Measurements from ENCODE around the gene RELT.

Gene RELT

DNA sequence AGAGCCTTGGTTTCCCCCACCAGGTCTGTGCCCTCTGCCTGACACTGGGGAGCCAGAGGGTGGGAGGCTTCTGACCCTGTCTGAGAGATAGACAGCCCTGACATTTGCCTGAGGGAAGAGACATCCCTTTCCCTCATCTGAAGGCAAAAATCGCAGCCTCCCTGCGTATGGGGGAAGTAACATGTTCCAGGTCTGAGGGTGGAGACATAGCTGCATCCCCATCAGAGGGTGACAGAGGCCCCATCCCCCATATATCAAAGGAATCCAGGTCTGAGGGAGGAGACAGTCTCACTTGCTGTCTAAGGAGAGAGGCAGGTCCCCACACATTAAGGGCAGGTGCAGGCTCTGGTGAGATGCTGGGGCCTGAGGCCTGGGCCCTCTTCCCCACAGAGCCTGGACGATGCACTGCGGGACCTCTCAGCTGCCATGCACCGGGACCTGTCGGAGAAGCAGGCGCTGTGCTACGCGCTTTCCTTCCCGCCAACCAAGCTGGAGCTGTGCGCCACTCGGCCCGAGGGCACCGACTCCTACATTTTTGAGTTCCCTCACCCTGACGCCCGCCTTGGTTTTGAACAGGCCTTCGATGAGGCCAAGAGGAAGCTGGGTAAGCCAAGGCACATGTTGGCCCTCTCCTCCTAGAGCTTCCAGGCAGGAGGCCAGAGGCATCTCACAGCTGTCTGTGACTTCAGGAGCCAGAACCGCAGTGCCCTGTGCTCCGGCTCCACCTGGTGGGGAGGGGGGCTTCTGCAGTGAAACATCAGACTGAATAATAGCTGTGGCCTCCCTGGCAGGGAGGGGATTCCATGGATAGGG is 16.1 kb upstream of the RELT start:
- no peaks in the 10 kb centered on the region for H3K36me3 Mint-ChIP-seq (ENCODE audit: low read depth)
- H3K27ac Mint-ChIP-seq = no peak overlapping the region
- no peaks in the 10 kb centered on the region for H3K27me3 Mint-ChIP-seq
- H3K4me1 Mint-ChIP-seq = no peaks in the 10 kb centered on the region
- H3K9me3 Mint-ChIP-seq = no peaks in the 10 kb centered on the region
- no peak for ATAC-seq
- peak; percentile 37 for DNase-seq
- H3K4me3 Mint-ChIP-seq = no peak overlapping the region

GRCh38 chr11:73360743-73361369 is 15.3 kb upstream of the RELT start:
- H3K27ac Mint-ChIP-seq = no peak overlapping the region

DNA sequence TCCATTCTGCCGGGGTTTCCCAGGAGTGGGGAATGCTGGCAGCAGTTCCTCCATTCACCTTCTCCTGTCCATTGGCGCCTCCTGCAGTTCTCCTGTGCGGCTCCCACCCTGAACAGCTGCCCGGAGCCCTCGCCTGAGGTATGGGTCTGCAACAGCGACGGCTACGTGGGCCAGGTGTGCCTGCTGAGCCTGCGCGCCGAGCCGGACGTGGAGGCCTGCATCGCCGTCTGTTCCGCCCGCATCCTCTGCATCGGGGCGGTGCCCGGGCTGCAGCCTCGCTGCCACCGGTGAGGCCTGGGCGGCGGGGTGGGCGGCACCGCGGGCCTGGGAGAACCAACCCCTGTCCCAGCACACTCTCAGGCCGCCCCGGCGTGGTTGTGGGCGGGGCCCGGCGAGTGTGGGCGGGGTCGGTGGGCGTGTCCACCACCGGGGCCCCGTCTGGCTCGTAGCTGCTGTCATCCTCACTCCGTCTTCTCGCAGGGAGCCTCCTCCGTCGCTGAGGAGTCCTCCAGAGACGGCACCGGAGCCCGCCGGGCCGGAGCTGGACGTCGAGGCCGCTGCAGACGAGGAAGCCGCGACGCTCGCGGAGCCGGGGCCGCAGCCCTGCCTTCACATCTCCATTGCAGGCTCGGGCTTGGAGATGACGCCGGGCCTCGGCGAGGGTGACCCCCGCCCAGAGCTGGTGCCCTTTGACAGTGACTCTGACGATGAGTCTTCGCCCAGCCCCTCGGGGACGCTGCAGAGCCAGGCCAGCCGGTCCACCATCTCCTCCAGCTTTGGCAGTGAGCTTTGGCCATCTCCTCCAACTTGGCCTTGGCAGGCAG is 14.0 kb upstream of the RELT start:
- no peak overlapping the region for H3K27ac Mint-ChIP-seq
- H3K36me3 Mint-ChIP-seq (ENCODE audit: low read depth) = no peaks in the 10 kb centered on the region
- ATAC-seq (no peak), DNase-seq (no peak)
- H3K4me1 Mint-ChIP-seq = peaks cover 15% of the 10 kb centered on the region
- no peaks in the 10 kb centered on the region for H3K9me3 Mint-ChIP-seq
- no peak overlapping the region for H3K4me3 Mint-ChIP-seq
- no peaks in the 10 kb centered on the region for H3K27me3 Mint-ChIP-seq

More at GRCh38 chr11:73360743-73361369, 15.3 kb upstream of the RELT start:
- DNase-seq (no peak), ATAC-seq (no peak)
- Mint-ChIP-seq H3K4me1 (peaks cover 2% of the 10 kb centered on the region), H3K36me3 (ENCODE audit: low read depth) (no peaks in the 10 kb centered on the region), H3K27me3 (no peaks in the 10 kb centered on the region), H3K4me3 (no peak overlapping the region), H3K9me3 (no peaks in the 10 kb centered on the region)

GRCh38 chr11:73363147-73363546 is 13.1 kb upstream of the RELT start:
- no peak overlapping the region for H3K27ac Mint-ChIP-seq
- H3K9me3 Mint-ChIP-seq = no peaks in the 10 kb centered on the region
- peaks cover 25% of the 10 kb centered on the region for H3K4me1 Mint-ChIP-seq
- ATAC-seq (no peak), DNase-seq (no peak)
- H3K36me3 Mint-ChIP-seq (ENCODE audit: low read depth) = no peaks in the 10 kb centered on the region
- no peaks in the 10 kb centered on the region for H3K27me3 Mint-ChIP-seq
- no peak overlapping the region for H3K4me3 Mint-ChIP-seq

DNA sequence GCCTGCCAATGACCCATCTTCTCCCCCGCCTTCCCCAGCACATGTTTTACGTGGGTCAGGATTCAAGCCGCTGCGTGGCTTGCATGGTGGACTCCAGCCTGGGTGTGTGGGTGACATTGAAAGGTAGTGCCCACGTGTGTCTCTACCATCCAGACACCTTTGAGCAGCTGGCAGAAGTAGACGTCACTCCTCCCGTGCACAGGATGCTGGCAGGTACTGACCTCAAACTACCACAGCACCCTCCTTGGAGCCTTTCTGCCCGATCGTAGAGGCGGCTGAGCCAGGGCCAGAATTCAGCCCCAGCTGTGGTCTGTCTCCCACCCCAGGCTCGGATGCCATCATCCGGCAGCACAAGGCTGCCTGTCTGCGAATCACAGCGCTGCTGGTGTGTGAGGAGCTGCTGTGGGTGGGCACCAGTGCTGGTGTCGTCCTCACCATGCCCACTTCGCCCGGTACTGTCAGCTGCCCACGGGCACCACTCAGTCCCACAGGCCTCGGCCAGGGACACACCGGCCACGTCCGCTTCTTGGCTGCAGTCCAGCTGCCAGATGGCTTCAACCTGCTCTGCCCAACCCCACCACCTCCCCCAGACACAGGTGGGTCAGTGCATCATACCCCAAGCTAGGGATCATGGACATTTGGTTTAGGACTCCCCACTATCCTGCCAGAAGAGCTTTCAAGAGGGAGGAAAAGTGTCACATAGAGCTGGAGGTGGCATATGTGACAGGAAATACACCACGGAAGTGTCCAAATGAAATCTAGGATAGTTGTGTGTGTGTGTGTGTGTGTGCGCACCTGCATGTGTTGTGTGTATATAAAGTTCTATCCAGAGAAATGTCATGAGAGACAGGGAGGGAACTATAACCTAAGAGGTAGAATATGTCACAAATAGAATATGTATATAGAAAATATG is 10.6 kb upstream of the RELT start:
- Mint-ChIP-seq H3K4me3 (no peak overlapping the region), H3K4me1 (peaks cover 29% of the 10 kb centered on the region), H3K27ac (peak overlapping the region; percentile 69), H3K36me3 (ENCODE audit: low read depth) (no peaks in the 10 kb centered on the region), H3K9me3 (no peaks in the 10 kb centered on the region), H3K27me3 (no peaks in the 10 kb centered on the region)
- DNase-seq (no peak), ATAC-seq (no peak)

DNA sequence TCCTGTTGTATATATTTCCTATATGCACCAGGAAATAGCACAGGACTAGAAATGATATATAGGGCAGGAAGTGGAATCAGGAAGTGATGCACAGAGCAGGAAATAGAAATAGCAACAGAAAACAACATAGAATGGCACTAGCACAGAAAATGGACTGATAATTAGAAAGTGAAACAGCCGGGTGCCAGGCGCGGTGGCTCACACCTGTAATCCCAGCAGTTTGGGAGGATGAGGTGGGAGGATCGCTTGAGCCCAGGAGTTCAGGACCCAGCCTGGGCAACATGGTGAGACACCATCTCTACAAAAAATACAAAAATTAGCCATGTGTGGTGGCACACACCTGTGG is 10.0 kb upstream of the RELT start:
- DNase-seq (no peak), ATAC-seq (no peak)
- Mint-ChIP-seq H3K9me3 (no peaks in the 10 kb centered on the region), H3K36me3 (ENCODE audit: low read depth) (no peaks in the 10 kb centered on the region), H3K27me3 (no peaks in the 10 kb centered on the region), H3K4me1 (peaks cover 29% of the 10 kb centered on the region), H3K27ac (peak overlapping the region; percentile 69), H3K4me3 (no peak overlapping the region)

DNA sequence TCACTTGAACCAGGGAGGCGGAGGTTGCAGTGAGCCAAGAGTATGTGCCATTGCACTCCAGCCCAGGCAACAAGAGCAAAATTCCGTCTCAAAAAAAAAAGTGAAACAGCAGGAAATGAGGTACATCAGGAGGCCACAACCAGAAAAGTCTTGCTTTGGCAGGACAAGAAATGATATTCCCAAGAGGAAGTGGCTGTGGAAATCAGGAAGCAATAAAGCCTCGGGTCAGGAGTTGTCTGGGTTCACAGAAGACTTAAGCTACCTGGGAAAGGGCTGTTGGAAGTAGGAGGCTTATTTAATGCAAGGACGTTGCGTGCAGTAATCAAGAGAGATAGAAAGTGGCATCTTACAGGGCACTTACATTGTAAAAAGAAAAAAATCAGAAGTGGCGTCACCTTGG is 9.2 kb upstream of the RELT start:
- Mint-ChIP-seq H3K4me1 (peaks cover 29% of the 10 kb centered on the region), H3K27ac (no peak overlapping the region), H3K9me3 (no peaks in the 10 kb centered on the region), H3K4me3 (no peak overlapping the region), H3K27me3 (no peaks in the 10 kb centered on the region), H3K36me3 (ENCODE audit: low read depth) (no peaks in the 10 kb centered on the region)
- no peak for DNase-seq
- ATAC-seq = no peak

GRCh38 chr11:73367482-73368024 is 8.6 kb upstream of the RELT start:
- H3K27me3 Mint-ChIP-seq = no peaks in the 10 kb centered on the region
- peak; percentile 43 for DNase-seq
- H3K9me3 Mint-ChIP-seq = no peaks in the 10 kb centered on the region
- H3K36me3 Mint-ChIP-seq (ENCODE audit: low read depth) = no peaks in the 10 kb centered on the region
- no peak overlapping the region for H3K4me3 Mint-ChIP-seq
- peak; percentile 30 for ATAC-seq
- H3K27ac Mint-ChIP-seq = no peak overlapping the region
- peaks cover 29% of the 10 kb centered on the region for H3K4me1 Mint-ChIP-seq

DNA sequence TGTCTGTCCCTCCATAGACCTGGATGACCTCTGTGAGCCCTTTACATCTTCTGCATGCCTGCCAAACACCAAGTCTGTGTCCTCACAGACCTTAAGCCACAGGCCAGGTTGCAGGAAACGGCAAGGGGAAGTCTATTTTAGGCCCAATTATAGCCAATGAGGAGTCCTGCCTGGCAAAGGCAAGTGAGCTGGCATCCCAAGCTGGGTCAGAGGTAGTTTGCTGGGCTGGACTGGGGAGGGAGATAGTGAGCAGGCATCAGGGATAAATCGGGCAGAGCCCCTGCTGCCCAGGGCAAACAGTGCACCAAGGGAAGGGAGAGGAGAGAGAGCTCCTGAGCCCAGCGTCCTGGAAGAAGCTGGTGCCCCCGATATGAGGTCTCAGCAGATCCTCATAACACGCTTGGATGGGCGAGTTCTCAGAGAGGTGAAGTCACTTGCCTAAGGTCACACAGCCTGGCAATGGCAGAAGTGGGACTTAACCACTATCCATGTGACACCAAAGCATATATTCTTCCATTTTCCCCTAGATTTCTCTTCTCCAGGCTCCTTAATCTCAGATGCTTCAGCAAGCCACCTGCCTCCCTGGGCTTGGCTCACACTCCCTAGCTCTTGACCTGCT is 3.7 kb upstream of the RELT start:
- no peak overlapping the region for H3K27ac Mint-ChIP-seq
- ATAC-seq = no peak
- H3K27me3 Mint-ChIP-seq = no peaks in the 10 kb centered on the region
- no peaks in the 10 kb centered on the region for H3K9me3 Mint-ChIP-seq
- H3K4me1 Mint-ChIP-seq = peaks cover 25% of the 10 kb centered on the region
- DNase-seq = no peak
- no peak overlapping the region for H3K4me3 Mint-ChIP-seq
- peaks cover 6% of the 10 kb centered on the region for H3K36me3 Mint-ChIP-seq (ENCODE audit: low read depth)

- H3K27ac Mint-ChIP-seq = no peak overlapping the region
- DNase-seq (no peak), ATAC-seq (no peak)
- H3K4me1 Mint-ChIP-seq = peaks cover 30% of the 10 kb centered on the region
- no peaks in the 10 kb centered on the region for H3K27me3 Mint-ChIP-seq
- H3K36me3 Mint-ChIP-seq (ENCODE audit: low read depth) = peaks cover 13% of the 10 kb centered on the region
- no peak overlapping the region for H3K4me3 Mint-ChIP-seq
- H3K9me3 Mint-ChIP-seq = no peaks in the 10 kb centered on the region
These were observed 2.0 kb upstream of the RELT start for GRCh38 chr11:73374151-73374550.

DNA sequence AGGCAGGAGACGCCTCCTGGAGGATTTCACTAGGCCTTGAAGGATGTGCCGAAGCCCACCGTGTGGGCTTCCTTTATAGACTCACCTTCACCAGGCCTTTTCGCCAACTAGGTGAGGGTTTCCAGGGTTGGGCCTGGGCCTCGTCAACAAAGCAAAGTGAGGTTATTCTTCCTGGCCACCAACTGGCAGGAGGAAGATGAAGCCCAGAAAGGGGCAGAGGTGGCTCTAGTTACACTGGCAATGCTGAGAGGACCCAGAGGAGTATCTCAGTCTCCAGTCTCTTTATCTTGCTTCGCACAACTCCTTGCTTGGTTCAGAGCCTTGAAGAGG is 404 bp upstream of the RELT start:
- Mint-ChIP-seq H3K27me3 (no peaks in the 10 kb centered on the region), H3K27ac (no peak overlapping the region), H3K36me3 (ENCODE audit: low read depth) (peaks cover 13% of the 10 kb centered on the region), H3K4me3 (peak overlapping the region; percentile 97), H3K4me1 (peaks cover 43% of the 10 kb centered on the region), H3K9me3 (no peaks in the 10 kb centered on the region)
- ATAC-seq = no peak
- no peak for DNase-seq

- Mint-ChIP-seq H3K27me3 (no peaks in the 10 kb centered on the region), H3K4me1 (peaks cover 50% of the 10 kb centered on the region), H3K27ac (peak overlapping the region; percentile 93), H3K36me3 (ENCODE audit: low read depth) (peaks cover 13% of the 10 kb centered on the region), H3K4me3 (peak overlapping the region; percentile 97), H3K9me3 (no peaks in the 10 kb centered on the region)
- DNase-seq = peak; percentile 72
- peak; percentile 62 for ATAC-seq
These were observed 817 bp downstream of the RELT start for GRCh38 chr11:73376803-73377629.
